ENCODE results near the gene MEN1.

MEN1 gene

GRCh38 chr11:64778223-64778472 lies 32.2 kb downstream of the MEN1 start:
- DNase-seq: no peak

DNA sequence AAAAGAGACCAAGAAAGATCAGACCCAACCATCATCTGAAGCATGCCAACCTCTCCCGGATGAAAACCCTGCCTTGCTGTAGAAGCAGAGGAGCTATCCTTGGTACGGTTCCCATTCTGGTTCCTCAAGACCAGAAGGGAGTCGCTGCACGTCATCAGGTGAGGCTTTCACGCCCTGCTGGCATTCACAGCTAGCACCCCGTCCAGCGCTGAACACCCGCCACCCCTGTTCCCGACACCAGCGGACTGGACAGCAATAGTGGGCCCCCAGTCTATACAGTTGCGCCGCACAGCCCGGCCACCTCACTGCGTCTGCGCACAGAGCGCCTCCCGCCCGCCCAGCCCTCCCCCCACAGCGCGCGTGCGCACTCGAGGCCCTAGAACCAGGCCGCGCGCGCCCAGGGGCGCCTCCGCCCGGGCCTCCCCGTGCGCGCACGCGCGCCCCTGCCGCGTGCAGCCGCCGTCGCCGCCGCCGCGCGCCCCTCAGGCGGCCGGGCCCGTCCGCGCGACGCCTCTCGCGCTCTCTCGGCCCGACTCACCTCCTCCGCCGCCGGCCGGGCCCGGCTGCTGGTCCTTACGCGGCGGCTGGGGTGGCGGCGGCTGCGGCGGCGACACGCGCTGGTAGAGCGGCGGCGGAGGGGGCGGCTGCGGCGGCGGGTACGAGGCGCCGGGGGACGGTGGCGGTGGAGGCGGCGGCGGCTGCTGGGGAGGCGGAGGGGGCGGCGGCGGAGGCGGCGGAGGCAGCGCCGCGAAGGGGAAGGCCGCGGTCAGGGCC lies 32.7 kb downstream of the MEN1 start:
- peak; percentile 77 for DNase-seq

DNA sequence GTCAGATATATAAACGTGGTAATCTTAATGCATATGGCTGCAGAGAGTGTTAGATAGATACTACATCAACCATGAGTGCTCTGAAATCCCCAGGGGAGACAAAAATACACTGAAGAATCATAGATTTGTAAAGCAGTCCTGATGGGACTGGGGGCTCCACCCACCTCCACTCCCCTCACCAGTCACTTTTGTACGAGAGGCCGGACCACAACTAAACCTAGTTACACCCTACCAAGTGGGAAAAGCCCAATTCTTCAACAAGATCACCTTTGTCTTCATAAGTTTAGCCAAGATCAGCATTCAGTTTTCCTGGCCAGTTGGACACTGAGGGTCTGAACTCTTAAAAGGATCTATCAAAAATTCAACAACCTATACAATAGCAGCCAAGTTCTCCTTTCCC lies 33.5 kb downstream of the MEN1 start:
- no peak for DNase-seq

GRCh38 chr11:64776425-64776824 lies 33.9 kb downstream of the MEN1 start:
- no peak for DNase-seq

- DNase-seq: no peak
Observed at GRCh38 chr11:64774144-64774543, 36.2 kb downstream of the MEN1 start.

GRCh38 chr11:64772303-64773018 lies 37.9 kb downstream of the MEN1 start:
- DNase-seq: no peak

- DNase-seq: no peak
Observed at GRCh38 chr11:64771861-64772260, 38.5 kb downstream of the MEN1 start.

- no peak for DNase-seq
Observed at GRCh38 chr11:64770120-64770519, 40.2 kb downstream of the MEN1 start.

DNA sequence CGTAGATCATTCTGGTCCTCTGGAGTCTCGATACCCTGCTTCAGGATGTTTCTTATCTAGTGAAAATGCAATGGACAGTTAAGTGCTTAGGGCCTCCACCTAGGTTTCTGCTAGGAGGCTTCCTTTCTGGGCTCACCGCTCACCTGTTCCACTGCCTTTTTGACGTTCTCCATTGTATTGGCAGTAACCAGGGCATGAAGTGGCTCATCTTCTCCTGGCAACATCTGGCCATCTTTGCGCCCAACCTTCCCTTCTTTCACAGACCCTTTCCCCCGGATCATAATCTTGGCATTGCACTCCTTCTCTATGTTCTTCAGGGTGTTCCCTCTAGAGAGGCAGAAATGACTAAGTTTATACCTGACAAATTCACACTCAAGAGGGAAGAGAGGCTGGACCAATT lies 41.1 kb downstream of the MEN1 start:
- no peak for DNase-seq

DNA sequence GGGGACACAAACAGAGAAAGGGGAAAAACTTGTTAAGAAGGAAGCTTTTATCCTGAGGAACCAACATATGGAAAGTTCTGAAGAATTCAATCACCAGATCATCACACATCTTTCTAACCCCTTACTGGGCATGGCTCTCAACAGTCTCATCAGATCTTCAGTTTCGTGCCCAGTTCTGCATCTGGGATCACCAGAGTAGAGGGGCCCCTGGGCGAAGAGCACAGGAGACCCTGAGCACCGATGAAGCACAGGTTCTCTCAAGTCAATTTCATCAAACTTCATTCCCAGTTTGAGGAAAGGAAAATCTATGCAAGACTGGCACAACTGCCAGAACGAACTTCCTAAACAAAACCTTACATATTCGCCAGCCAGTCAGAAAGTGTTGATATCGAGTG lies 42.1 kb downstream of the MEN1 start:
- DNase-seq: no peak

DNA sequence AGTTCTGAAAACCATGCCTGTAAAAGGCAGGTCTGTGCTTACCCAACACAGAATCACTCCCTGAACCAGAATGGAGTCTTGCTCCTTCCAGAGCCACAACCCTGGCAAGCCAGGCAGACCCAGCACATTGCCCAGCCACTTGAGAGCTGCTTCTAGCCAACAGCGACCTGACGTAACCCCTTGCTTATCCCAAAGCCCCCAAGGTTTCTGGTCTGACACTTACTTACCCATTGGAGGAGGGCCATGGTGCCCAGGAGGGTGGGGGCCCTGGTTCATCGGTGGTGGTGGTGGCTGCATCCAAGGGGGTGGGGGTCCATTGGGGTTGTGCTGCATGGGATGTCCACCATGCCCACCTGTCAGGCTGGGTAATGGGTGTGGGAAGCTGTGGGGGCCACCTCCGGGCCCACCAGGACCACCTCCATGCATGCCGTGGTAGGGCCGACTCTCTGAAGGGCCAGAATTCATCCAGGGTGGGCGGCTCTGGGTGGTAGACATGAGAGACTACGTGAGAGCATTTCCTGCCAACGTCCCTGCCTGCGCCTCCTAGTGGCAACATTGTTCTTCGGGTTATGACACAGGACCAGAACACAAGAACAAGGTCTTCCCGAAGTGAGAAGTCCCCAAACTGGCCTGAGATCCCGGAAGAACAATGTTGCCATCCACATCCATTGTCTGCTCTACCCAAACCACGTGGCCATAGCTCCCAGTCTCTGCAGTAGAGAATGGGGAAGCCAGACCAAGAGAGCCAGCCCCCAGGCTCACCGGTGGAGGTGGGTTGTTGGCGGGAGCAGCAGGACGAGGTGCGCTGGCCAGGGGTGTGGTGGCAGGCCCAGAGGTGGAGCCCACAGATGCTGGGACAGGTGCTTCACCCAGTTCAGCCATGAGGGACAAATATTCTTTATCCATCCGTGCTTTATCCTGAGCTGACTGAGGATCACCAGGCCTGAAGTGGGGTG lies 42.7 kb downstream of the MEN1 start:
- peak; percentile 79 for DNase-seq

DNA sequence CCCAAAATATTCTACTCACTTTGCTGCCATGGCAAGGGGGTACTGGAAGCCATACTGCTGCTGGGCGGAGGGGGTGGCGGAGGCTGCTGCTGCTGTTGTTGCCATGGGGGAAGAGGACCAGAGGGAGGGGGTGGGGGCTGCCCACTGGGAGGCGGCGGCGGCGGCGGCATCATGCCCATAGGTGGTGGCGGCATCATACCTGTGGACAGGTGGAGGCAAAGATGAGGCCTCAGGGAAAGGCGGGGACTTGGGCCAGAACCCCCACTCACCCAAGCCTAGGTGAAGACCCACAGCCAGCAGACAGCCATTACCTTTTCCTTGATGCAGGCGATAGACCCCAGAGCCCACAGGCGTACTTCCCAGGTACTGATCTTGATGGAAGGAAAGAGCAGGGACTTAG lies 43.5 kb downstream of the MEN1 start:
- no peak for DNase-seq

- DNase-seq: no peak
Observed at GRCh38 chr11:64765851-64766665, 44.3 kb downstream of the MEN1 start.

DNA sequence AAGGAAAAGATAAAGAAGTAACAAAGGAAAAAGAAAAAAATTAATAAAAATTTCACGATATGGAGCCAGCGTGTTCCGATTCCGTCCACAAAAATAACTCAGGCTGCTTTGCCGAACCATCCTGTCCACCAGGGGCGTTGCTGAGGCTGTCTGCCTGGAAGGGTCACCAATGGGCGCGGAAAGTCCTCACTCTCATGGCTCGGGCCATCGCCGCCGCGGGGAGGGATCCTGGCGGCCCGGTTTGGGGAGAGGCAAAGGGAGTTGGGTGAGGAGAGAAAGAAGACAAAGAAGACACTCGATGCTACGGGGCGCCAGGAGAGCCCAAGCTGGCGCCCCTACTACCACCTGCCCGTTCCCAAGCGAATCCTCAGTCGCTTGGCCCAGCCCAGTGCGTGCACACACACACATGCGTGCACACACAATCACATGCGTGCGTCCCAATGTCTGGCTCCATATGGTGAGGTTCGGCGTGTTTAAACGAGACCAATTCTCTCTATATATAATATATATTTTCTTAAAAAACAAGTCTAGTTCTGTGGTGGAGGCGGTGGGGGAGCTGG lies 45.0 kb downstream of the MEN1 start:
- DNase-seq: no peak

DNA sequence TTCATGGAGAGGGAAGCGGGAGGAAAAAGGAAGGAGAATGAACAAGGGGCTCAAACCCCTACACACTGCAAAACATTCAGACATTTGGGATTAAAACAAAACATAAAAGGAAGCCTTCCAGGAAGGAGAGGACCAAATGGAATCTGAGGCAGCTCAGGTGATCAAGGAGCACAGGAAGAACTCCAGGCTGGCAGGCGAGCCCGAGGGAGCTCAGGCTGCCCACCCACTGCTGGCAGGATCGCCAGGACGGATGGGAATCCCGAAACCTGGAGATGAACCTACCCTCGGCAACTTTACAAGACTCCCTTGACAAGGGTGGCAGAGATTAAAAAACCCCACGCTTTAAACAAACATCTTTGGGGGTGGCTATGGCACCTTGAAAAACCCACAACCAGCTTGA lies 45.6 kb downstream of the MEN1 start:
- DNase-seq: no peak

GRCh38 chr11:64764040-64764611 lies 46.2 kb downstream of the MEN1 start:
- DNase-seq: no peak

- DNase-seq: no peak
Observed at GRCh38 chr11:64763526-64764039, 46.8 kb downstream of the MEN1 start.

GRCh38 chr11:64762674-64763525 lies 47.5 kb downstream of the MEN1 start:
- DNase-seq: no peak

DNA sequence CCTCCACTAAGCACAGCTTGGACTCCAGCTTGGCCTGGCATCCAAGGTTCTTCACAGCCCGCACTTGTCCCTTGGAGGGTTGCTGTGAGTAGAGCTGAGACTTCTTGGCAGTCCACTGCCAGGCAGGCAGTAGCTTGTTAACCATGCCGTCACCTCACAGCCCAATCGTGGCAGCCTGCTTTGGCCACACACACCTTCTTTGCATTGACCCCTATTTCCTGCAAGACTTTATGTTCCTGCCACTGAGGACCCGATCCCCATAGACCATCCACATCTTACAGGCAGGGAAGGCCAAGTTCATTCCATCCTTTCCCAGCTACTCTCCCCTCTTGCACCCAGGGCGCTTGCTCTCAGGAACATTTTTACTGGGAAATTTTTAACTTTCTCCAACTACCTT lies 48.1 kb downstream of the MEN1 start:
- DNase-seq: no peak

GRCh38 chr11:64760759-64761420 lies 49.5 kb downstream of the MEN1 start:
- no peak for DNase-seq
